Right lobe of liver (tissue), 6 donors: ENCODE measurements around the gene TSR2. TPM values are rescaled to one million over a fixed set of nuclear protein-coding genes. Genes with fewer than 3 reads are reported as not detected.

ENCODE experiments used
- ATAC-seq, 4 donors: fragments of 200-7000 bp; cut with Tn5 transposase; one replicate each; pipeline ENCODE4 v1.9.1; 2020; ENCODE audit warnings: mild to moderate bottlenecking in 4 of 4, moderate library complexity in 4 of 4
- DNase-seq, 3 donors: peaks; one replicate each; pipeline ENCODE4 v3.0.0-alpha.2; 2020
- H3K27ac ChIP-seq, 3 donors: fragments of 200-600 bp; one replicate each; pipeline ENCODE4 v1.8.0; 2022
- H3K27me3 ChIP-seq, 2 donors: fragments of 200-600 bp; one replicate each; pipeline ENCODE4 v1.8.0; 2022
- H3K36me3 ChIP-seq, 4 donors: fragments of 200-600 bp; sonication (generic) in 1 of 4; one replicate each; pipeline versions ENCODE4 v1.5.1 to v1.8.0; 2017 to 2022; ENCODE audit warnings: control low read depth in 1 of 4
- H3K4me1 ChIP-seq, 4 donors: fragments of 200-600 bp; sonication (generic) in 1 of 4; one replicate each; pipeline versions ENCODE4 v1.5.1 to v1.8.0; 2017 to 2022; ENCODE audit warnings: control low read depth in 1 of 4
- H3K4me3 ChIP-seq, 3 donors: fragments of 200-600 bp; one replicate each; pipeline ENCODE4 v1.8.0; 2022
- H3K9me3 ChIP-seq, 4 donors: fragments of 200-600 bp; sonication (generic) in 1 of 4; one replicate each; pipeline versions ENCODE4 v1.5.1 to v1.8.0; 2017 to 2022; ENCODE audit warnings: control low read depth in 1 of 4
- POLR2A ChIP-seq: fragments of 450-650 bp; IDR thresholded peaks from one replicate; pipeline ENCODE4 v1.6.1; 2017; ENCODE audit warnings: antibody characterized with exemption, mild to moderate bottlenecking
- WGBS: methylation state at CpG from one replicate; pipeline ENCODE4 v1.1.6; 2018; ENCODE audit warnings: low coverage, low lambda C conversion rate; ENCODE audit not compliant: insufficient coverage; ENCODE audit errors: missing lambda C conversion rate; 5-methylcytosine and 5-hydroxymethylcytosine counted together
- intact Hi-C, 2 donors: fragments of 100-400 bp; cut with DNase I; formaldehyde crosslinking; loops; one replicate each; pipeline versions ENCODE4 v1.11.2 to v1.14.1; 2022
- long read RNA-seq: library from polyadenylated mRNA; unstranded; transcript quantifications from one replicate; pipeline ENCODE4 v2.0.0, GENCODE V29; 2019
- total RNA-seq, 6 experiments: library from RNA; depleted of rRNA in 2 of 6; stranded (reverse); fragments of >200 nt in 2 of 6; fragmentation: NEBNext Ultra II Directional in 3 of 6; extraction: Animal tissue kit (Norgen Biotek cat#: 25700) in 3 of 6; gene quantifications; one replicate each; pipeline versions ENCODE4 v1.1.0 to v1.2.4, GENCODE V29; 2016 to 2023
- TF ChIP-seq, protein P1 (sequence below), 4 donors: fragments of 200-600 bp in 3 of 4; fragments of 450-650 bp in 1 of 4; IDR thresholded peaks; one replicate each; pipeline versions ENCODE4 v1.5.1 to v1.8.0; 2016 to 2022; ENCODE audit warnings: antibody characterized with exemption in 4 of 4, mild to moderate bottlenecking in 2 of 4
- donor health status: DM: no; HTN: yes; CAD: no.
- donor health status: DM: no; HTN: no; CAD: no.
- donor health status: DM: no; HTN: no; CAD: no.
- donor health status: DM: no; HTN: yes; CAD: no.
- donor health status: DM: no; HTN: yes; CAD: no.

TSR2 gene, protein sequence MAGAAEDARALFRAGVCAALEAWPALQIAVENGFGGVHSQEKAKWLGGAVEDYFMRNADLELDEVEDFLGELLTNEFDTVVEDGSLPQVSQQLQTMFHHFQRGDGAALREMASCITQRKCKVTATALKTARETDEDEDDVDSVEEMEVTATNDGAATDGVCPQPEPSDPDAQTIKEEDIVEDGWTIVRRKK
- 10 to 100 TPM; 10.6 to 19.9 (median 15.7) TPM for total RNA-seq
- long read RNA-seq, transcript TSR2-201 (5 exons, 1,534 nt) = major isoform, 6 of 9 reads
- long read RNA-seq, partial matches to known transcripts = 1 of 9 reads
- long read RNA-seq, other reads (novel, unspliced or antisense) = 2 of 9 reads

DNA sequence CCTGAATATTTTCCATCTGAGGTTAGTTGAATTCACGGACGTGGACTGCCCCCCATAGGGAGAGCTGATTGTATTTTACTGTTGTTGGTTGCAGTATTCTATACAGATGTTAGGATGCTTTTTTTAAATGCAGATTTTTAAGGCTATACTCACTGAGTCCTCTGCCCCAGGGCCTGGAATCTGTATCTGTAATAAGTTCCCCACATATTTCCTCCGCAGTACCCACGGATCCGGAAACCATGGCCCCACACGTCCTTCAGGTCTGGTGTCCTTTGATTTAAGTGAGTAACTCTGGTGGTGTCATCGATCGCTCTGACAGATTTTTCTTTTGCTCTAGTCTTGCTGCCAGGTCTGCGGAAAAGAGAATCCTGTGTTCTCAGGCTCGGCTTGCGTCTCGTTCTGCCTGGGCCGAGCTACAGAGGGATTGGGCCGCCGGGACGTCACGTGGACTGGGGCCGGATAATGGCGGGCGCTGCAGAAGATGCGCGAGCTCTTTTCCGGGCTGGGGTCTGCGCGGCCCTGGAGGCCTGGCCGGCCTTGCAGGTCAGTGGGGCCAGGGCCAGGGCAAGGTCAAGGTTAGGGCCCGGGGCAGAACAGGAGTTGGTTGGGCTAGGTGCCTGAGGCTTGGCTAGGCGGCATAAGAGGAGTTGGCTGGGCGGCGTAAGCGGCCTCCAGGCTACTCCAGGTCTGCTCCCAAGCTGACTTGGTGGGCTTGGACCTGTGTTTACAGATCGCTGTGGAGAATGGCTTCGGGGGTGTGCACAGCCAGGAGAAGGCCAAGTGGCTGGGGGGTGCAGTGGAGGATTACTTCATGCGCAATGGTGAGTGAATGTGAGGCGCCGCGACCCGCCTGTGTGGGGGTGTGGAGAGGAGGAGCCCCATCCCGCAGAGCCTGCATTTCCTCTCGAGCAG is at the start of gene TSR2:
TSS of gene TSR2 (plus strand) at position 445 of the 912 bp plus-strand sequence. CDS start at position 463, 18 bp downstream.
- Histone ChIP-seq H3K4me3 (peak within 1 kb of the TSS; percentile 68 to 84 (median 76)), H3K27me3 (no peaks in the 10 kb centered on the region), H3K27ac (peak within 1 kb of the TSS in 2 of 3 donors; percentile 9 to 24), H3K9me3 (no peaks in the 10 kb centered on the region), H3K36me3 (no peaks in the 10 kb centered on the region), H3K4me1 (peaks cover 0 to 10% (median 0%) of the 10 kb centered on the region in 4 donors)
- peak; percentile 75 to 86 (median 85) for DNase-seq
- 25% methylated on average over 19 of the region's 40 CpGs for WGBS
- peak; percentile 98 to 99 (median 99) for ATAC-seq
- peak; percentile 31 for TF ChIP-seq POLR2A
- TF ChIP-seq, protein P1, sequence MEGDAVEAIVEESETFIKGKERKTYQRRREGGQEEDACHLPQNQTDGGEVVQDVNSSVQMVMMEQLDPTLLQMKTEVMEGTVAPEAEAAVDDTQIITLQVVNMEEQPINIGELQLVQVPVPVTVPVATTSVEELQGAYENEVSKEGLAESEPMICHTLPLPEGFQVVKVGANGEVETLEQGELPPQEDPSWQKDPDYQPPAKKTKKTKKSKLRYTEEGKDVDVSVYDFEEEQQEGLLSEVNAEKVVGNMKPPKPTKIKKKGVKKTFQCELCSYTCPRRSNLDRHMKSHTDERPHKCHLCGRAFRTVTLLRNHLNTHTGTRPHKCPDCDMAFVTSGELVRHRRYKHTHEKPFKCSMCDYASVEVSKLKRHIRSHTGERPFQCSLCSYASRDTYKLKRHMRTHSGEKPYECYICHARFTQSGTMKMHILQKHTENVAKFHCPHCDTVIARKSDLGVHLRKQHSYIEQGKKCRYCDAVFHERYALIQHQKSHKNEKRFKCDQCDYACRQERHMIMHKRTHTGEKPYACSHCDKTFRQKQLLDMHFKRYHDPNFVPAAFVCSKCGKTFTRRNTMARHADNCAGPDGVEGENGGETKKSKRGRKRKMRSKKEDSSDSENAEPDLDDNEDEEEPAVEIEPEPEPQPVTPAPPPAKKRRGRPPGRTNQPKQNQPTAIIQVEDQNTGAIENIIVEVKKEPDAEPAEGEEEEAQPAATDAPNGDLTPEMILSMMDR (IDR thresholded peaks at IDR 0.05) = peak in 3 of 4 donors; percentile 10 to 33 (median 31)
- intact Hi-C loops = no loop called here

DNA sequence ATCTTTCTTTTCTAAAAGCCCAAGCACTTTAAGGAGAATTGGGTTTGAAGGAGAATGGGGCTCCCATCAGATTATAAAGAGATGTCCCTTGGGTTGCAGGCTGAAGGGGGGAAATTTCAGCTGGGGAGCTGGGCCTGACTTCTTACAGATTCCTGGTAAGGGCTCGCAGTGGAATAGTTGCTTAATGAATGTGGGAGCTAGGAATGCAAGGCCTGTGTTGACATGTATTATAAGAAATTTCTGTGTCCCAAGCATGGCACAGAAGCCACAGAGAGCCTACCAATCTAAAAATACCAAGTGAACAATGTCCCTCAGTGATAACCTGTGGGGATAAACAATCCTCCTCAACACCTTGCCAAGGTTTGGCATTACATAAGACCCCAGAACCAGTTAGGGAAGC is 43.1 kb upstream of the TSR2 start:
- Histone ChIP-seq H3K27ac (no peak overlapping the region), H3K36me3 (no peaks in the 10 kb centered on the region), H3K9me3 (no peaks in the 10 kb centered on the region), H3K27me3 (no peaks in the 10 kb centered on the region), H3K4me1 (no peaks in the 10 kb centered on the region), H3K4me3 (no peak overlapping the region)
- intact Hi-C loops = no loop called here
- DNase-seq (no peak), ATAC-seq (no peak)
- no peak for TF ChIP-seq POLR2A
- TF ChIP-seq, protein P1 (IDR thresholded peaks at IDR 0.05) = no peak
- WGBS = no CpG with 5 or more reads among the region's 1 CpG

- 28% methylated on average over 2 of the region's 2 CpGs for WGBS
- H3K36me3 ChIP-seq = no peaks in the 10 kb centered on the region
- no peaks in the 10 kb centered on the region for H3K4me1 ChIP-seq
- no peaks in the 10 kb centered on the region for H3K27me3 ChIP-seq
- peak in 3 of 4 donors; percentile 44 to 79 (median 75) for ATAC-seq
- no peak overlapping the region for H3K4me3 ChIP-seq
- no peak for TF ChIP-seq POLR2A
- TF ChIP-seq, protein P1 (IDR thresholded peaks at IDR 0.05) = no peak
- H3K9me3 ChIP-seq = no peaks in the 10 kb centered on the region
- intact Hi-C loops = no loop called here
- no peak for DNase-seq
- H3K27ac ChIP-seq = no peak overlapping the region
Measured at GRCh38 chrX:54407266-54407665, 32.9 kb upstream of the TSR2 start.

DNA sequence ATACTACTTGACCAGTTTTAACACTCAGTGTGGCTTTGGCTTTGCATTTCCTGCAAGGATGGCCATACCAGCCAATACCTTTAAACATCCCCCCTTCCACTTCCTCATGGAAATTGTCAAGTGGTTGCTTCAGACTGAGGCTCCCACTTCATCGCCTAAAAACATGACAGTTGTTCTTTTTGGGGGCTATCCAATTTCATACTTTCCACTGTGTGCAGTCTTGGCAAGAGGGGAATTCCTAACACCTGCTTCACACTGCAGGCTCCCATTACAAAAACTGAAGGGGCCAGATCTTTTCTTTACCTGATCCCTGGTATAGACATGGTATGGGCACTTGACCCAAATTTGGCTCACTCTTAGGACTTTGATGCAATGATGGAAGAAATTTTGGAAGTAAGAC is 28.5 kb upstream of the TSR2 start:
- Histone ChIP-seq H3K27me3 (no peaks in the 10 kb centered on the region), H3K27ac (no peak overlapping the region), H3K9me3 (no peaks in the 10 kb centered on the region), H3K36me3 (no peaks in the 10 kb centered on the region), H3K4me1 (no peaks in the 10 kb centered on the region), H3K4me3 (no peak overlapping the region)
- DNase-seq (no peak), ATAC-seq (no peak)
- TF ChIP-seq, protein P1 (IDR thresholded peaks at IDR 0.05) = no peak
- TF ChIP-seq POLR2A = no peak
- WGBS = 78% methylated on average over 1 of the region's 1 CpG
- intact Hi-C loops = no loop called here
